A549 (cell line): ENCODE data around the gene FAAH. TPM values are rescaled to one million over a fixed set of nuclear protein-coding genes. Genes with fewer than 3 reads are reported as not detected.

Experiments
- ATAC-seq, 2 experiments: fragments of 200-7000 bp in 1 of 2; fragments of >200 bp in 1 of 2; cut with Nextera tagmentation in 1 of 2; cut with Tn5 transposase in 1 of 2; 3 replicates each; pipeline versions ENCODE4 v1.8.0 to v1.9.1; 2018 to 2020; ENCODE audit warnings: mild to moderate bottlenecking in 1 of 2, moderate library complexity in 1 of 2
- CTCF ChIA-PET: fragments of 300-600 bp; sonication (Branson Sonifier 250); formaldehyde crosslinking; extraction: SDS; loops from one replicate; lab custom pipeline; 2021; ENCODE audit warnings: antibody characterized with exemption, inconsistent platforms; lab: Yijun Ruan, JAX
- POLR2A ChIA-PET: fragments of 350-600 bp; formaldehyde crosslinking; extraction: SDS; loops from one replicate; lab custom pipeline; 2021; ENCODE audit warnings: antibody characterized with exemption, inconsistent platforms; lab: Yijun Ruan, JAX
- DNase-seq, 2 experiments: peaks; one replicate each; pipeline versions ENCODE4 v3.0.0 to v3.0.0-alpha.2; 2011 to 2016; ENCODE audit warnings: low read depth in 1 of 2, low spot score in 1 of 2
- FAIRE-seq: peaks from 2 replicates; lab custom pipeline; 2011; peaks lifted over from hg19 to GRCh38; lab: Jason Lieb, UNC
- H3K27ac ChIP-seq, 2 experiments: fragments of >200 bp; sonication (Bioruptor Twin); formaldehyde crosslinking; 3 replicates each; pipeline ENCODE4 v1.5.1; 2016 to 2017
- H3K4me1 ChIP-seq: fragments of >200 bp; sonication (Bioruptor Twin); formaldehyde crosslinking; 3 replicates; pipeline ENCODE4 v1.6.1; 2016
- H3K4me2 ChIP-seq: fragments of >200 bp; sonication (Bioruptor Twin); formaldehyde crosslinking; 3 replicates; pipeline ENCODE4 v1.6.1; 2016
- H3K4me3 ChIP-seq: fragments of >200 bp; sonication (Bioruptor Twin); formaldehyde crosslinking; 3 replicates; pipeline ENCODE4 v1.5.1; 2016
- H3K9me3 ChIP-seq: fragments of >200 bp; sonication (Bioruptor Twin); formaldehyde crosslinking; 3 replicates; pipeline ENCODE4 v1.6.1; 2016
- BHLHE40 ChIP-seq: IDR thresholded peaks from 2 replicates; pipeline ENCODE4 v1.6.1; 2012; ENCODE audit warnings: low read depth, low read length, inconsistent platforms
- CBX2 ChIP-seq: fragments of 200-600 bp; sonication (generic); IDR thresholded peaks from 2 replicates; pipeline ENCODE4 v1.6.1; 2016; ENCODE audit warnings: low read depth, mild to moderate bottlenecking, borderline replicate concordance
- CHD2 ChIP-seq: fragments of 150-350 bp; IDR thresholded peaks from 2 replicates; pipeline ENCODE4 v1.6.1; 2014; ENCODE audit warnings: low read length; ENCODE audit not compliant: partially characterized antibody
- ELK1 ChIP-seq: fragments of 150-350 bp; IDR thresholded peaks from 2 replicates; pipeline ENCODE4 v1.6.1; 2014; ENCODE audit warnings: low read depth, mild to moderate bottlenecking, low read length
- FOSL2 ChIP-seq, 2 experiments: fragments of 450-650 bp in 1 of 2; fragments of >200 bp in 1 of 2; sonication (Bioruptor Twin) in 1 of 2; formaldehyde crosslinking; IDR thresholded peaks; 2 replicates each; pipeline versions ENCODE4 v1.5.0 to v1.6.1; 2016 to 2020; ENCODE audit warnings: mild to moderate bottlenecking in 1 of 2, moderate library complexity in 1 of 2
- FOXS1 ChIP-seq: fragments of 250-450 bp; sonication (Bioruptor Pico); IDR thresholded peaks from 2 replicates; pipeline ENCODE4 v1.5.0; 2020; ENCODE audit warnings: mild to moderate bottlenecking, moderate library complexity
- GATA3 ChIP-seq: IDR thresholded peaks from 2 replicates; pipeline ENCODE4 v1.6.1; 2012; ENCODE audit warnings: borderline replicate concordance
- JUNB ChIP-seq: fragments of >200 bp; sonication (Bioruptor Twin); formaldehyde crosslinking; IDR thresholded peaks from 2 replicates; pipeline ENCODE4 v1.6.1; 2016
- KDM1A ChIP-seq: fragments of 200-600 bp; sonication (generic); IDR thresholded peaks from 2 replicates; pipeline ENCODE4 v1.6.1; 2016; ENCODE audit warnings: low read depth, mild to moderate bottlenecking
- KDM5A ChIP-seq: fragments of 200-600 bp; sonication (generic); IDR thresholded peaks from 2 replicates; pipeline ENCODE4 v1.6.1; 2016; ENCODE audit warnings: antibody characterized with exemption, mild to moderate bottlenecking
- MAFK ChIP-seq: fragments of 450-650 bp; IDR thresholded peaks from 2 replicates; pipeline ENCODE4 v1.6.1; 2014; ENCODE audit not compliant: partially characterized antibody
- MYC ChIP-seq: IDR thresholded peaks from 2 replicates; pipeline ENCODE4 v1.6.1; 2012; ENCODE audit warnings: mild to moderate bottlenecking, inconsistent platforms, low read length, improper control_type of control experiment, borderline replicate concordance
- PBX3 ChIP-seq: IDR thresholded peaks from 2 replicates; pipeline ENCODE4 v1.6.1; 2012
- POLR2A ChIP-seq: IDR thresholded peaks from 2 replicates; pipeline ENCODE4 v1.6.1; 2012; ENCODE audit warnings: mild to moderate bottlenecking, low read length
- POLR2AphosphoS2 ChIP-seq: conservative IDR thresholded peaks from 2 replicates; pipeline ENCODE4 v1.6.1; 2012; ENCODE audit warnings: low read length, improper control_type of control experiment, inconsistent platforms
- RAD21 ChIP-seq, 2 experiments: fragments of >200 bp in 1 of 2; sonication (Bioruptor Twin) in 1 of 2; formaldehyde crosslinking in 1 of 2; IDR thresholded peaks in 1 of 2; conservative IDR thresholded peaks in 1 of 2; 2 replicates in 1 of 2; 3 replicates in 1 of 2; pipeline ENCODE4 v1.6.1; 2012 to 2018; ENCODE audit warnings: inconsistent platforms in 1 of 2
- RARB ChIP-seq: fragments of 250-450 bp; sonication (Bioruptor Pico); IDR thresholded peaks from 2 replicates; pipeline ENCODE4 v1.8.0; 2021; ENCODE audit warnings: mild to moderate bottlenecking, moderate library complexity
- REST ChIP-seq: fragments of 200-600 bp; sonication (generic); IDR thresholded peaks from 2 replicates; pipeline ENCODE4 v1.6.1; 2016; ENCODE audit warnings: antibody characterized with exemption, mild to moderate bottlenecking, moderate library complexity
- TFCP2L1 ChIP-seq: fragments of 250-450 bp; sonication (Bioruptor Pico); IDR thresholded peaks from 2 replicates; pipeline ENCODE4 v1.5.0; 2021; ENCODE audit warnings: mild to moderate bottlenecking
- ZC3H11A ChIP-seq: fragments of 450-650 bp; IDR thresholded peaks from 2 replicates; pipeline ENCODE4 v1.6.1; 2014; ENCODE audit warnings: antibody characterized with exemption, mild to moderate bottlenecking
- WGBS: methylation state at CpG from one replicate; pipeline ENCODE4 v1.1.6; 2017; ENCODE audit errors: missing lambda C conversion rate; 5-methylcytosine and 5-hydroxymethylcytosine counted together
- polyA plus RNA-seq, 4 experiments: library from polyadenylated mRNA; depleted of rRNA in 3 of 4; stranded (reverse); fragments of >200 nt; fragmentation: RNase III in 1 of 4; extraction: RNeasy Plus Mini Kit Qiagen cat#74134 plus additional on column Dnase treatment in 1 of 4; gene quantifications; 2 replicates in 3 of 4; 3 replicates in 1 of 4; pipeline ENCODE4 v1.2.3, GENCODE V29; 2011 to 2017

Gene FAAH
- polyA plus RNA-seq, 2 of the 4 experiments (the other 2 are of a cell fraction): 1.2 to 1.3 TPM

GRCh38 chr1:46434358-46434757, 40.2 kb downstream of the FAAH start:
- DNase-seq: no peak
- ChIA-PET CTCF (interaction anchor here (1.2 to 5.3 kb wide), 4 partner anchors 8 to 44 kb away, joined by 3 to 24 read pairs (median 8); no protein-coding TSS in a partner anchor), POLR2A (no interaction called here)
- Histone ChIP-seq H3K4me1 (no peaks in the 10 kb centered on the region), H3K4me3 (no peak overlapping the region), H3K4me2 (no peak overlapping the region), H3K9me3 (no peaks in the 10 kb centered on the region), H3K27ac (no peak overlapping the region)
- 48% methylated on average over 3 of the region's 3 CpGs for WGBS
- FAIRE-seq: no peak
- ATAC-seq: no peak
- TF ChIP-seq RARB (CRISPR knock-in tag) (no peak), JUNB (no peak)

- FAIRE-seq: no peak
- no peak overlapping the region for H3K27ac ChIP-seq
- 100% methylated on average over 1 of the region's 1 CpG for WGBS
- H3K4me2 ChIP-seq: no peak overlapping the region
- ChIA-PET POLR2A (no interaction called here), CTCF (interaction anchor here (1.2 to 2.5 kb wide), 5 partner anchors 11 to 98 kb away, joined by 3 to 11 read pairs (median 3); a partner anchor contains a TSS)
- DNase-seq: no peak
- H3K9me3 ChIP-seq: no peaks in the 10 kb centered on the region
- ATAC-seq: no peak
- no peak for TF ChIP-seq KDM5A
- no peak for TF ChIP-seq BHLHE40
- no peak for TF ChIP-seq REST
- no peak for TF ChIP-seq MYC
- no peak for TF ChIP-seq KDM1A
- no peak for TF ChIP-seq ZC3H11A
- no peak for TF ChIP-seq PBX3
- TF ChIP-seq RAD21 (conservative IDR thresholded peaks at IDR 0.05 in 1 of 2, IDR thresholded peaks at IDR 0.05 in 1 of 2): no peak
- H3K4me3 ChIP-seq: no peak overlapping the region
- H3K4me1 ChIP-seq: no peaks in the 10 kb centered on the region
Observed at GRCh38 chr1:46436844-46437243, 42.7 kb downstream of the FAAH start.

- FAIRE-seq: no peak
- Histone ChIP-seq H3K4me3 (no peak overlapping the region), H3K27ac (no peak overlapping the region), H3K4me1 (no peaks in the 10 kb centered on the region), H3K9me3 (no peaks in the 10 kb centered on the region), H3K4me2 (no peak overlapping the region)
- ChIA-PET CTCF (interaction anchor here (1.2 to 2.4 kb wide), 4 partner anchors 10 to 97 kb away, joined by 3 to 11 read pairs (median 3); a partner anchor contains a TSS), POLR2A (no interaction called here)
- no peak for ATAC-seq
- TF ChIP-seq JUNB (no peak), POLR2AphosphoS2 (no peak), ELK1 (no peak), POLR2A (no peak)
- WGBS: 53% methylated on average over 4 of the region's 4 CpGs
- no peak for DNase-seq
Observed at GRCh38 chr1:46437723-46438122, 43.6 kb downstream of the FAAH start.

- no peak for ATAC-seq
- Histone ChIP-seq H3K27ac (no peak overlapping the region), H3K4me3 (no peak overlapping the region), H3K9me3 (no peaks in the 10 kb centered on the region), H3K4me2 (no peak overlapping the region), H3K4me1 (no peaks in the 10 kb centered on the region)
- CTCF ChIA-PET: interaction anchor here (1.2 to 2.4 kb wide), 3 partner anchors 9 to 90 kb away, joined by 3 to 11 read pairs (median 5); no protein-coding TSS in a partner anchor
- DNase-seq: no peak
- FAIRE-seq: no peak
- WGBS: 71% methylated on average over 6 of the region's 6 CpGs
- POLR2A ChIA-PET: no interaction called here
- no peak for TF ChIP-seq RAD21 (conservative IDR thresholded peaks at IDR 0.05 in 1 of 2, IDR thresholded peaks at IDR 0.05 in 1 of 2)
- TF ChIP-seq TFCP2L1 (CRISPR knock-in tag): no peak
- no peak for TF ChIP-seq KDM5A
- no peak for TF ChIP-seq CBX2
- no peak for TF ChIP-seq FOXS1 (CRISPR knock-in tag)
- no peak for TF ChIP-seq CHD2
- TF ChIP-seq FOSL2 (IDR thresholded peaks at IDR 0.05): no peak
- TF ChIP-seq FOSL2 (CRISPR knock-in tag; IDR thresholded peaks at IDR 0.05): no peak
- TF ChIP-seq GATA3: no peak
- no peak for TF ChIP-seq MAFK
- TF ChIP-seq ELK1: no peak
Observed at GRCh38 chr1:46438346-46438745, 44.2 kb downstream of the FAAH start.
